ENCODE measurements around the gene NFE2L1. TPM values are rescaled to one million over a fixed set of nuclear protein-coding genes. Genes with fewer than 3 reads are reported as not detected.

The NFE2L1 gene
- total and polyA plus RNA-seq, 9 of the 15 experiments (the other 6 are each of a cell fraction or from before 2014, with no cell fraction given): 2.0 to 68.6 (median 39.7) TPM

DNA sequence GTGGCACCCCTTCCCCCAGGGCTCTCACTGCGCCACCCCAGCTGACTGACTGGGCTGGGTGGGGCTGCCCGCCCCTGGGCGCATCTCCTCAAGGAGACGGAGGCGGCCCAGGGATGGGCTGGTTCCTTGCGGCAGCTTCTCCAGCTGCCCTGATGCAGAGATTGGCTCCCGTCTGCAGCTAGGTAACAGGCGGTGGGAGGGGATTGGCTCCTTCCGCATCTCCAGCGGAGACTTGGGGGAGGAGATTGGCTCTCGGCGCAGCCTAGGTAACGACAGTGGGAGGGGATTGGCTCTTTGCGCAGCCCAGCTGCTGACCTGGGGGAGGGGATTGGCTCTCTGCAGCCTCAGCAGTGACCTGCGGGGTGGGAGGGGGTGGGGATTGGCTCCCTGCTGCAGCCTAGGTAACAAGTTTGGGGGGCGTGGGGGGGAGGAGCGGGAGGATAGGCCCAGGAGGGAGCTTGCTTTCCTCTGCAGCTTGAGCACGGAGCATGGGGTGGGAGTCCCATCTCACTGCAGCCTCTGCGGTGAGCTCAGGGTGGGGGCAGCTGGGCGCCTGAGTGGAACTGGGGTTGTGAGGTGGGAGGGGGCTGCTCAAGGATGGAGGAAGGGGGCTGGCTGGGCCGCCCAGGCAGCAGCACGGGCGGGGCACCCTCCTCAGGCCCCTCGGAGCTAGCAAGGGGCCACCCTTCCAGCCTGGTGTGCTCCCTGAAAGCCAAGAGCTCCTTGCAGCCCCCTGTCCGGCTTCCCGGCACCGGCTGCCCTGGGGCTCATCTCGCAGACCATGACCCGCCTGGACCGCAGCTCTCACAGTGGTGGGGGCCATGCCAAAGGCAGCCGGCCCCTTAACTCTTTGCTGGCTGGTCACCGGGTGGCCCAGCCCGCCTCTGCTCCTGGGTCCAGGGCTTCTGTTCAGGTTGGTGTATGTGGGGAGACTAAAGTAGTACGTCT is 6.4 kb downstream of the NFE2L1 start:
- no peaks in the 10 kb centered on the region for H3K27me3 ChIP-seq (ENCODE audit: control insufficient read depth in 2 of 2, insufficient read depth in 2 of 2, low read length in 2 of 2)
- H3K79me2 ChIP-seq (ENCODE audit: control insufficient read depth, insufficient read depth, low read length): peaks cover 72% of the 10 kb centered on the region
- peaks cover 58 to 63% of the 10 kb centered on the region in 2 experiments for H3K4me1 ChIP-seq (replicated peaks in 1 of 2; ENCODE audit: control insufficient read depth in 2 of 2, insufficient read depth in 2 of 2, low read length in 2 of 2)
- peaks cover 34% of the 10 kb centered on the region for H4K20me1 ChIP-seq (replicated peaks; ENCODE audit: control insufficient read depth, insufficient read depth, low read length)
- DNase-seq (ENCODE audit: extremely low read depth in 1 of 4, low spot score in 3 of 4): peak; percentile 66 to 84 (median 74)
- intact Hi-C loops (cut with micrococcal nuclease) (no loop called here), in situ Hi-C loops (cut with MboI) (no loop called here)
- H3K4me2 ChIP-seq (ENCODE audit: insufficient read depth, low read length): peak overlapping the region; percentile 35
- BruUV-seq (replicated peaks): no TSS peak
- peak overlapping the region; percentile 67; the same call in 1 of the 3 replicates for H3K27ac ChIP-seq (ENCODE audit: extremely low read depth, low read depth, low read length)
- peak overlapping the region; percentile 33 to 46; a peak in 3 of 4 replicates for H3K9ac ChIP-seq (ENCODE audit: insufficient read depth in 1 of 2, low read depth in 2 of 2, low read length in 2 of 2)
- H3K9me1 ChIP-seq (ENCODE audit: control insufficient read depth, insufficient read depth, low read length): peaks cover 17% of the 10 kb centered on the region
- ChIA-PET CTCF (ENCODE audit: low intra/inter-chr PET ratio) (no interaction called here), POLR2A (interaction anchor here (0.6 to 6.5 kb wide), 10 partner anchors 8 to 1199 kb away, joined by 3 to 74 read pairs (median 4); partner anchors contain the start of gene NFE2L1)
- H3K9me3 ChIP-seq (replicated peaks; ENCODE audit: control insufficient read depth, insufficient read depth, low read depth, low read length): no peaks in the 10 kb centered on the region
- H3K4me3 ChIP-seq: no peak overlapping the region; the same call in 1 of the 2 replicates
- 56% methylated on average over 26 of the region's 34 CpGs for WGBS (ENCODE audit: insufficient coverage, low coverage, missing lambda C conversion rate)
- H2AFZ ChIP-seq (ENCODE audit: low read depth, low read length): no peak overlapping the region
- H3K36me3 ChIP-seq (ENCODE audit: control insufficient read depth, insufficient read depth, low read length): peaks cover 87% of the 10 kb centered on the region
- ATAC-seq: peak; percentile 87
- FAIRE-seq: peak; percentile 65
- TF ChIP-seq CHCHD3 (CRISPR knock-in tag; IDR thresholded peaks at IDR 0.05): no peak
- no peak for TF ChIP-seq MEIS2 (IDR thresholded peaks at IDR 0.05; ENCODE audit: partially characterized antibody)
- TF ChIP-seq NFIC (IDR thresholded peaks at IDR 0.05): no peak
- no peak for TF ChIP-seq ATF1 (CRISPR knock-in tag; IDR thresholded peaks at IDR 0.05)
- TF ChIP-seq ATF1 (tag; IDR thresholded peaks at IDR 0.05): no peak
- no peak for TF ChIP-seq PHF20 (IDR thresholded peaks at IDR 0.05; ENCODE audit: partially characterized antibody)
- TF ChIP-seq MBD2 (IDR thresholded peaks at IDR 0.05; ENCODE audit: borderline replicate concordance, low read depth): peak; percentile 69; the same call in 1 of the 2 replicates
- TF ChIP-seq ZNF239 (CRISPR knock-in tag; IDR thresholded peaks at IDR 0.05): no peak
- TF ChIP-seq, protein P1, sequence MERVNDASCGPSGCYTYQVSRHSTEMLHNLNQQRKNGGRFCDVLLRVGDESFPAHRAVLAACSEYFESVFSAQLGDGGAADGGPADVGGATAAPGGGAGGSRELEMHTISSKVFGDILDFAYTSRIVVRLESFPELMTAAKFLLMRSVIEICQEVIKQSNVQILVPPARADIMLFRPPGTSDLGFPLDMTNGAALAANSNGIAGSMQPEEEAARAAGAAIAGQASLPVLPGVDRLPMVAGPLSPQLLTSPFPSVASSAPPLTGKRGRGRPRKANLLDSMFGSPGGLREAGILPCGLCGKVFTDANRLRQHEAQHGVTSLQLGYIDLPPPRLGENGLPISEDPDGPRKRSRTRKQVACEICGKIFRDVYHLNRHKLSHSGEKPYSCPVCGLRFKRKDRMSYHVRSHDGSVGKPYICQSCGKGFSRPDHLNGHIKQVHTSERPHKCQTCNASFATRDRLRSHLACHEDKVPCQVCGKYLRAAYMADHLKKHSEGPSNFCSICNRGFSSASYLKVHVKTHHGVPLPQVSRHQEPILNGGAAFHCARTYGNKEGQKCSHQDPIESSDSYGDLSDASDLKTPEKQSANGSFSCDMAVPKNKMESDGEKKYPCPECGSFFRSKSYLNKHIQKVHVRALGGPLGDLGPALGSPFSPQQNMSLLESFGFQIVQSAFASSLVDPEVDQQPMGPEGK (CRISPR knock-in tag; IDR thresholded peaks at IDR 0.05; ENCODE audit: borderline replicate concordance): no peak
- no peak for TF ChIP-seq ZNF217 (CRISPR knock-in tag; IDR thresholded peaks at IDR 0.05)
- no peak for TF ChIP-seq GABPA (tag; conservative IDR thresholded peaks at IDR 0.05; ENCODE audit: low read depth)
- no peak for TF ChIP-seq SRF (CRISPR knock-in tag; IDR thresholded peaks at IDR 0.05)
- TF ChIP-seq ZNF263 (CRISPR knock-in tag; IDR thresholded peaks at IDR 0.05; ENCODE audit: borderline replicate concordance): no peak
- TF ChIP-seq COPS2 (conservative IDR thresholded peaks at IDR 0.05): no peak
- TF ChIP-seq ZNF212 (CRISPR knock-in tag; IDR thresholded peaks at IDR 0.05): no peak
- TF ChIP-seq ARNT (IDR thresholded peaks at IDR 0.05): no peak
- TF ChIP-seq NFIX (CRISPR knock-in tag; IDR thresholded peaks at IDR 0.05; ENCODE audit: low read depth): no peak
- TF ChIP-seq CCNT2 (IDR thresholded peaks at IDR 0.05; ENCODE audit: borderline replicate concordance, extremely low read depth, insufficient read length, low read depth, low read length): no peak
- TF ChIP-seq PCBP2 (IDR thresholded peaks at IDR 0.05; ENCODE audit: low read depth, low read length, poor library complexity, severe bottlenecking): no peak
- TF ChIP-seq NFYB (IDR thresholded peaks at IDR 0.05; ENCODE audit: extremely low read depth, insufficient read length): peak; percentile 56
- no peak for TF ChIP-seq EZH2 (IDR thresholded peaks at IDR 0.05; ENCODE audit: borderline replicate concordance, low read depth, low read length)
- TF ChIP-seq HMGN3 (IDR thresholded peaks at IDR 0.05; ENCODE audit: borderline replicate concordance, extremely low read depth, insufficient read length, low read depth, low read length): peak; percentile 36
